Sigmoid colon (tissue), 4 donors: ENCODE measurements around the gene DDR2.
"Not testable (repeated sequence)": the region's sequence is repeated elsewhere in the genome, so short reads cannot be mapped to it uniquely, and the experiment has no call there.

Experiments
- EP300 ChIP-seq, 4 donors: sonication (generic); formaldehyde crosslinking; IDR thresholded peaks; one replicate each; pipeline ENCODE4 v1.6.1; 2017; ENCODE audit warnings: antibody characterized with exemption in 4 of 4
- POLR2A ChIP-seq, 2 donors: fragments of 450-650 bp; IDR thresholded peaks; one replicate each; pipeline ENCODE4 v1.6.1; 2016; ENCODE audit warnings: antibody characterized with exemption in 2 of 2, mild to moderate bottlenecking in 2 of 2, moderate library complexity in 2 of 2
- TF ChIP-seq, protein P1 (sequence below), 4 experiments: fragments of 450-650 bp in 3 of 4; fragments of 200-600 bp in 1 of 4; IDR thresholded peaks; one replicate each; pipeline ENCODE4 v1.5.1; 2016 to 2019; ENCODE audit warnings: antibody characterized with exemption in 4 of 4, mild to moderate bottlenecking in 3 of 4, moderate library complexity in 2 of 4

- TF ChIP-seq, protein P1, sequence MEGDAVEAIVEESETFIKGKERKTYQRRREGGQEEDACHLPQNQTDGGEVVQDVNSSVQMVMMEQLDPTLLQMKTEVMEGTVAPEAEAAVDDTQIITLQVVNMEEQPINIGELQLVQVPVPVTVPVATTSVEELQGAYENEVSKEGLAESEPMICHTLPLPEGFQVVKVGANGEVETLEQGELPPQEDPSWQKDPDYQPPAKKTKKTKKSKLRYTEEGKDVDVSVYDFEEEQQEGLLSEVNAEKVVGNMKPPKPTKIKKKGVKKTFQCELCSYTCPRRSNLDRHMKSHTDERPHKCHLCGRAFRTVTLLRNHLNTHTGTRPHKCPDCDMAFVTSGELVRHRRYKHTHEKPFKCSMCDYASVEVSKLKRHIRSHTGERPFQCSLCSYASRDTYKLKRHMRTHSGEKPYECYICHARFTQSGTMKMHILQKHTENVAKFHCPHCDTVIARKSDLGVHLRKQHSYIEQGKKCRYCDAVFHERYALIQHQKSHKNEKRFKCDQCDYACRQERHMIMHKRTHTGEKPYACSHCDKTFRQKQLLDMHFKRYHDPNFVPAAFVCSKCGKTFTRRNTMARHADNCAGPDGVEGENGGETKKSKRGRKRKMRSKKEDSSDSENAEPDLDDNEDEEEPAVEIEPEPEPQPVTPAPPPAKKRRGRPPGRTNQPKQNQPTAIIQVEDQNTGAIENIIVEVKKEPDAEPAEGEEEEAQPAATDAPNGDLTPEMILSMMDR (IDR thresholded peaks at IDR 0.05), result peak in 1 of 4 experiments; percentile 16
- TF ChIP-seq EP300 (IDR thresholded peaks at IDR 0.05), result not testable (repeated sequence)
- TF ChIP-seq POLR2A (IDR thresholded peaks at IDR 0.05), result peak; percentile 21 to 28
These were observed 158.2 kb downstream of the DDR2 start, which contains the start of gene HSD17B7 for GRCh38 chr1:162790303-162790984.
